HUES64 (cell line): ENCODE data around the gene GRB10.

Experiments used
- H3K27ac ChIP-seq: 2 replicates; pipeline ENCODE4 v1.7.0; 2013; ENCODE audit warnings: low read depth, low read length, inconsistent platforms
- H3K27me3 ChIP-seq: 2 replicates; pipeline ENCODE4 v1.6.1; 2013; ENCODE audit warnings: mild to moderate bottlenecking, low read length; ENCODE audit not compliant: insufficient read depth
- H3K36me3 ChIP-seq: 2 replicates; pipeline ENCODE4 v1.6.1; 2013; ENCODE audit warnings: mild to moderate bottlenecking, low read length; ENCODE audit not compliant: insufficient read depth
- H3K4me1 ChIP-seq: 2 replicates; pipeline ENCODE4 v1.6.1; 2013; ENCODE audit warnings: mild to moderate bottlenecking, low read length, moderate library complexity; ENCODE audit not compliant: insufficient read depth
- H3K4me3 ChIP-seq: 2 replicates; pipeline ENCODE4 v1.5.1; 2013; ENCODE audit warnings: mild to moderate bottlenecking, low read length, moderate library complexity
- H3K9ac ChIP-seq: 2 replicates; pipeline ENCODE4 v1.6.1; 2013; ENCODE audit warnings: mild to moderate bottlenecking, low read depth, low read length
- H3K9me3 ChIP-seq: 2 replicates; pipeline ENCODE4 v1.6.1; 2013; ENCODE audit warnings: low read depth, low read length; ENCODE audit not compliant: insufficient read depth
- WGBS: fragments of 150-250, 120-280 bp; methylation state at CpG from one replicate; pipeline ENCODE4 v1.1.7; 2013; ENCODE audit warnings: missing lambda C conversion rate; 5-methylcytosine and 5-hydroxymethylcytosine counted together

Gene GRB10

GRCh38 chr7:50626286-50626685, 156.4 kb downstream of the GRB10 start:
- Histone ChIP-seq H3K4me3 (no peak overlapping the region), H3K27ac (no peak overlapping the region), H3K27me3 (no peaks in the 10 kb centered on the region), H3K36me3 (peaks cover 23% of the 10 kb centered on the region), H3K4me1 (peaks cover 9% of the 10 kb centered on the region), H3K9me3 (no peaks in the 10 kb centered on the region), H3K9ac (no peak overlapping the region)
- WGBS = 92% methylated on average over 3 of the region's 3 CpGs

GRCh38 chr7:50625360-50625759, 157.3 kb downstream of the GRB10 start:
- H3K27me3 ChIP-seq = no peaks in the 10 kb centered on the region
- WGBS = 97% methylated on average over 5 of the region's 5 CpGs
- H3K4me3 ChIP-seq = no peak overlapping the region
- peaks cover 23% of the 10 kb centered on the region for H3K36me3 ChIP-seq
- peaks cover 9% of the 10 kb centered on the region for H3K4me1 ChIP-seq
- no peak overlapping the region for H3K27ac ChIP-seq
- no peaks in the 10 kb centered on the region for H3K9me3 ChIP-seq
- no peak overlapping the region for H3K9ac ChIP-seq

- 89% methylated on average over 2 of the region's 2 CpGs for whole genome bisulfite sequencing
- Histone ChIP-seq H3K4me1 (no peaks in the 10 kb centered on the region), H3K27ac (no peak overlapping the region), H3K9ac (no peak overlapping the region), H3K36me3 (peaks cover 32% of the 10 kb centered on the region), H3K27me3 (no peaks in the 10 kb centered on the region), H3K4me3 (no peak overlapping the region), H3K9me3 (no peaks in the 10 kb centered on the region)
Observed at GRCh38 chr7:50622821-50623220, 159.9 kb downstream of the GRB10 start.

GRCh38 chr7:50621973-50622490, 160.7 kb downstream of the GRB10 start:
- Histone ChIP-seq H3K9ac (no peak overlapping the region), H3K4me3 (no peak overlapping the region), H3K36me3 (peaks cover 35% of the 10 kb centered on the region), H3K27me3 (no peaks in the 10 kb centered on the region), H3K4me1 (no peaks in the 10 kb centered on the region), H3K9me3 (no peaks in the 10 kb centered on the region), H3K27ac (no peak overlapping the region)
- 89% methylated on average over 11 of the region's 11 CpGs for WGBS

- H3K4me1 ChIP-seq = no peaks in the 10 kb centered on the region
- no peak overlapping the region for H3K27ac ChIP-seq
- no peak overlapping the region for H3K9ac ChIP-seq
- peaks cover 38% of the 10 kb centered on the region for H3K36me3 ChIP-seq
- 84% methylated on average over 8 of the region's 8 CpGs for WGBS
- H3K4me3 ChIP-seq = no peak overlapping the region
- H3K9me3 ChIP-seq = no peaks in the 10 kb centered on the region
- no peaks in the 10 kb centered on the region for H3K27me3 ChIP-seq
Observed at GRCh38 chr7:50621206-50621605, 161.5 kb downstream of the GRB10 start.

GRCh38 chr7:50620433-50620832, 162.3 kb downstream of the GRB10 start:
- Histone ChIP-seq H3K4me1 (no peaks in the 10 kb centered on the region), H3K9ac (no peak overlapping the region), H3K4me3 (no peak overlapping the region), H3K9me3 (no peaks in the 10 kb centered on the region), H3K27ac (no peak overlapping the region), H3K36me3 (peaks cover 38% of the 10 kb centered on the region), H3K27me3 (no peaks in the 10 kb centered on the region)
- WGBS = 94% methylated on average over 11 of the region's 11 CpGs

GRCh38 chr7:50619684-50620083, 163.0 kb downstream of the GRB10 start:
- WGBS = 97% methylated on average over 14 of the region's 14 CpGs
- peaks cover 34% of the 10 kb centered on the region for H3K36me3 ChIP-seq
- H3K9ac ChIP-seq = no peak overlapping the region
- H3K27me3 ChIP-seq = no peaks in the 10 kb centered on the region
- H3K9me3 ChIP-seq = no peaks in the 10 kb centered on the region
- H3K4me1 ChIP-seq = no peaks in the 10 kb centered on the region
- H3K4me3 ChIP-seq = no peak overlapping the region
- H3K27ac ChIP-seq = no peak overlapping the region

GRCh38 chr7:50618281-50618680, 164.4 kb downstream of the GRB10 start:
- Histone ChIP-seq H3K9me3 (no peaks in the 10 kb centered on the region), H3K9ac (no peak overlapping the region), H3K4me3 (no peak overlapping the region), H3K36me3 (peaks cover 47% of the 10 kb centered on the region), H3K27ac (no peak overlapping the region), H3K4me1 (no peaks in the 10 kb centered on the region), H3K27me3 (no peaks in the 10 kb centered on the region)
- 95% methylated on average over 5 of the region's 5 CpGs for WGBS

GRCh38 chr7:50615519-50616080, 167.1 kb downstream of the GRB10 start:
- peaks cover 71% of the 10 kb centered on the region for H3K36me3 ChIP-seq

GRCh38 chr7:50614721-50615518, 167.8 kb downstream of the GRB10 start:
- Histone ChIP-seq H3K27me3 (no peaks in the 10 kb centered on the region), H3K4me3 (no peak overlapping the region), H3K4me1 (no peaks in the 10 kb centered on the region), H3K36me3 (peaks cover 78% of the 10 kb centered on the region), H3K9me3 (no peaks in the 10 kb centered on the region), H3K27ac (no peak overlapping the region), H3K9ac (no peak overlapping the region)
- WGBS = 94% methylated on average over 20 of the region's 20 CpGs

More at GRCh38 chr7:50615519-50616080, 167.1 kb downstream of the GRB10 start:
- Histone ChIP-seq H3K27me3 (no peaks in the 10 kb centered on the region), H3K9ac (no peak overlapping the region; the same call in 1 of the 2 replicates), H3K27ac (no peak overlapping the region), H3K4me3 (no peak overlapping the region), H3K4me1 (no peaks in the 10 kb centered on the region), H3K9me3 (no peaks in the 10 kb centered on the region)
- WGBS = 94% methylated on average over 5 of the region's 5 CpGs

GRCh38 chr7:50613473-50613872, 169.2 kb downstream of the GRB10 start:
- Histone ChIP-seq H3K36me3 (peaks cover 83% of the 10 kb centered on the region), H3K4me3 (no peak overlapping the region), H3K9me3 (no peaks in the 10 kb centered on the region), H3K9ac (no peak overlapping the region), H3K27me3 (no peaks in the 10 kb centered on the region), H3K4me1 (no peaks in the 10 kb centered on the region), H3K27ac (no peak overlapping the region)
- 93% methylated on average over 8 of the region's 8 CpGs for WGBS
